ENCODE data around the gene XPNPEP3.

DNA sequence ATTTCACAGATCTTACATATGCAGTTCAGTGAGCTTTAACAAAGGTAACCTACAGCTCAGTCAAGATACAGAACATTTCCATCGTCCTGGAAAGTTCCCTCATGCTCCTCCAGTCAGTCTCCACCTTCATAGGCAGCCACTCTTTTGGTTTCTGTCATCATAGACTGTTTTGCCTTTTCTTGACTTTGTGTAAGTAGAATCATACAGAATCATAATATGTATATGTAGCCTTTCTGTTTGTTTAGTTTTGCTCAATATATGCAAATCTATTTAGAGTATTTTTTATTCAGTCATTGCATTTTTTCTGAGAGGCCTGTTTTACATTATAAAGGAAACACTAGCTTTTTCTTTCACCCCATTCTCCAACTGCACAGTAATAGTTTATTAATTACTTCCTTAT lies 20.0 kb downstream of the XPNPEP3 start:
- TF ChIP-seq, protein P1, sequence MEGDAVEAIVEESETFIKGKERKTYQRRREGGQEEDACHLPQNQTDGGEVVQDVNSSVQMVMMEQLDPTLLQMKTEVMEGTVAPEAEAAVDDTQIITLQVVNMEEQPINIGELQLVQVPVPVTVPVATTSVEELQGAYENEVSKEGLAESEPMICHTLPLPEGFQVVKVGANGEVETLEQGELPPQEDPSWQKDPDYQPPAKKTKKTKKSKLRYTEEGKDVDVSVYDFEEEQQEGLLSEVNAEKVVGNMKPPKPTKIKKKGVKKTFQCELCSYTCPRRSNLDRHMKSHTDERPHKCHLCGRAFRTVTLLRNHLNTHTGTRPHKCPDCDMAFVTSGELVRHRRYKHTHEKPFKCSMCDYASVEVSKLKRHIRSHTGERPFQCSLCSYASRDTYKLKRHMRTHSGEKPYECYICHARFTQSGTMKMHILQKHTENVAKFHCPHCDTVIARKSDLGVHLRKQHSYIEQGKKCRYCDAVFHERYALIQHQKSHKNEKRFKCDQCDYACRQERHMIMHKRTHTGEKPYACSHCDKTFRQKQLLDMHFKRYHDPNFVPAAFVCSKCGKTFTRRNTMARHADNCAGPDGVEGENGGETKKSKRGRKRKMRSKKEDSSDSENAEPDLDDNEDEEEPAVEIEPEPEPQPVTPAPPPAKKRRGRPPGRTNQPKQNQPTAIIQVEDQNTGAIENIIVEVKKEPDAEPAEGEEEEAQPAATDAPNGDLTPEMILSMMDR (IDR thresholded peaks at IDR 0.05): no peak
- TF ChIP-seq POLR2A (IDR thresholded peaks at IDR 0.05) (no peak), POLR2AphosphoS5 (IDR thresholded peaks at IDR 0.05) (no peak)
